Raji (cell line): Measurements from ENCODE around the gene FZD7.

ENCODE experiments used
- POLR2A ChIP-seq: IDR thresholded peaks from 2 replicates; pipeline ENCODE4 v1.6.1; 2011; ENCODE audit warnings: low read depth, low read length, control low read depth; ENCODE audit not compliant: insufficient read depth

FZD7 gene

DNA sequence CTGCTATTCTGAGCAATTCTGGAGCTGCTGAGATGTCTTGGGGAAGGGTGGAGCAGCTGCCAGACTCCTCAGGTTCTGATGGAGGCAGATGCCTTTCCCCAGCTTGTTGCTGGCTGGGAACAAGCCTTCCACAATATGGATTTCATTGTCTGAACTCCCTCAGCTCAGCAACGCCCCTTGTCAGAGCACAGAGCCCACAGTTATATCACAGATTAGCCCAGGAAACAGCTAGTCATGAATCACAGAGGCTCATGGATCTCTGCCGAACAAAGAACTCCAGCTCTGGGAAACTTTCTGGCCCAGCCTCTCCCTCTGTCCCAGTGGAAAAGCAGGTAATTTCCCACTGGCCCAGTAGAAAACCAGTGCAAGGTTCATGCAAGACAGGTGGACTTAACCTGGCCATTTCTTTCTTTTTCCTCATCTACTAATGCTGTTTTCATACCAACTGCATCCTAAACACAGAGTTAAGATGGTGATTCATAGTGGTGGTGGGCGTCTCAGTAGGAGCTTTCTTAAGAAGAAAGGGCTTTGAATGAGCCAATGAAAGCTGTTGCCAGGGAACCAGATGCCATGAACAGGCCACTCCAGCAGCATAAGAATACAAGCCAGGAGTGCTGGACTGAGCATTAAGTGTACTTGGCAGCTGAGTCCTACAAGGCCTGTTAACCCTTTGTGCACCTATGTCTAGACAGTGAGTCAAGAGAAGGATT is 30.7 kb downstream of the FZD7 start:
- no peak for TF ChIP-seq POLR2A

DNA sequence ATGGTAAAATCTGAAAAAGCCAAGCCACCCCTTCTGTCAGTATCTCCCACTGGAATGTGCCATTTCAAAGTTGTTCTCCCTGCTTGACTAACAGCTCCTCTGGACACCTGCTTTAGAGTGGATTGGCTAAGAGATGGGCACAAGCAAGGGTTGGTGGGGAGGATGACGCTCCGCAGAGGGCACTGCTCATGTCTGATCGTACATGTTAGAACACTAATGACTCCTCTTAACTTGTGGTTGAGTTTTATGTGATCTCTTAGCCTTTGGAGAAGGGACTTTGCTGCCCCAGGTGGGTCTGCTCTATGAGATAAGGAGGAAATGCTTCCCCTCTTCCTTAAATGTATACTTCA is 31.2 kb downstream of the FZD7 start:
- no peak for TF ChIP-seq POLR2A

DNA sequence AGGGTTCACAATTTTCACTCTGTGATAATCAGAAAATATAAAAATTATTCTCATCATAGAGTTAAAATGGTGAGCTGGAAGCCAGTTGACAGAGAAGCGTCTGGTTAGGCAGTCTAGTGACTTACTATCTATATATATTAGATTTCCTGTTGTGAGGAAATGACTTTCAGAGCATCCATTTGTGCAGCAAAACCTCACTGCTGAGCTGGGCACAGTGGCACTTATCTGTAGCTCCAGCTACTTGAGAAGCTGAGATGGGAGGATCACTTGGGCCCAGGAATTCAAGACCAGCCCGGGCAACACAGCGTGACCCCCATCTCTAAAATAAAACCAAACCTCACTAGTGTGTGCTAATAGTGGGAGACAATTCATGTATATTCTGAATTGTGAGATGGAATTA is 32.2 kb downstream of the FZD7 start:
- TF ChIP-seq POLR2A, result no peak

DNA sequence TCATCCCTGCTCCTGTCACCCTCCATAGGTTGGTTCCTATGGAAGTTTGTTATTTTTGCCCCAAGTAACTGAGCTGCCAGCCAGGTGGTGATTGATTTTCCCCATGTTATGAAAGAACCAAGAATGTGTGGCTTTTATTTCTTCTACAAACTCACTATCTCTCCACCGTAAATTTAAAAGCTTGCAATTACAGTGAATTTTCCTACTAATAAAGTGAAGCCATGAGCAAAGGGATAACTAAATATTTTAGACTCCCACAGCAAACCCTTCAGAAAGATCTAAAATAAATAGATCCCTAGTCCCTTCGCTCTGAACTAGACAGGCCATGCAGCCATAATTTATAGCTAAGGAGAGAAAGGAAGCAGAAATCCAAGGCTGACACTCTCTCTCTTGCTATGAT is 33.2 kb downstream of the FZD7 start:
- TF ChIP-seq POLR2A, result no peak

DNA sequence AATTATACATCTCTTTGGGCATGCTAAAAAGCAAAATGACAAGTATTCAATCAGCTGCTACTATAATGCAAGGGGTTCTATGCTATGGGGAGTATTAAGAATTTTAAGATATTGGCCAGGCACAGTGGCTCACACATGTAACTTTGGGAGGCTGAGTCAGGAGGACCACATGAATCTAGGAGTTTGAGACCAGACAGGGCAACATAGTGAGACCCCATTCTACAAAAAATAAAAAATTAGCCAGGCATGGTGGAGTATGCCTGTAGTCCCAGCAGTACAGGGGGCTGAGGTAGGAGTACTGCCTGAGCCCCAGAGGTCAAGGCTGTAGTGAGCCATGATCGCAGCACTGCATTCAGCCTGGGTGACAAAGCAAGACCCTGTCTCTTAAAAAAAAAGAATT is 33.9 kb downstream of the FZD7 start:
- no peak for TF ChIP-seq POLR2A

DNA sequence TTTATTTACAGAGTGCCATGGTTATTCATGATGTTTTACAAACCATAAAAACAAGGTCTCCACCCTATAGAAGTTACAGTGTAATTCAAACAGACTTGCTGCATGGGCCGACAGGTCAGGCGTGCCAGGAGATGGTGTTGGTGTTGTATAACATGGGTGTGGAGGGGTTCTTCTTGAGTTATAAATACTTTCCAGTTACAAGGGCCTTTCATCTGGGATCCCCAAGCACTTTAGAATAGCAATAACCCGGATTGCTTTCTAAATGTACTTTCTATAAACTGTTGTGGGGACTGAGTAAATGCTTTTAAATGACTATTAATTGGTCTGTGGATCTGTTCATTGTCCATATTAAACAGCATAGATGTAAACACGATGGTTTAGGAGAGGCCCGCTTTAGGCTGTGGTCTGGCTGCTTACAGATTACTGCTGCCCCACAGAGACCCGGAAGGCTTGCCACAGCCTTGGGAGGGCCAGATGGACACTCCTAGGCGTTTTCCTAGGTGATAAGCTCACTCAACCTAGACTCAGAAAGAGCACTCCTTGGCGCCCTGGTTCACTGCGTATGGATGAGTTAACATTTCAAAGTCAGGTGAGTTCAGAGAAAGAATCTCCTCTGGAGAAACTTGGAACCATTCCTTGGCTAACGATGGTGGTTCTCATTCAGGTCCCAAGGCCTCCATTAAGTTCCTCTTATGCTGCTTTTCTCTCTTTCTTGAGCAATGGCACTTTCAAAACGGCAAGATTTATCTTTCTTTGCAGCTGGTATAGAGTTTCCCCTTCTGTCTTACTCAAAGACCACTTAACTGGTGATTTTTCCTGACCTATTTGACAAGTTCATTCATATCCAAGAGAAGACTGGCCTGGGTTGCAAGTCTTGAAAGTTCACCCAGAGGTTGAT is 35.8 kb downstream of the FZD7 start:
- no peak for TF ChIP-seq POLR2A

DNA sequence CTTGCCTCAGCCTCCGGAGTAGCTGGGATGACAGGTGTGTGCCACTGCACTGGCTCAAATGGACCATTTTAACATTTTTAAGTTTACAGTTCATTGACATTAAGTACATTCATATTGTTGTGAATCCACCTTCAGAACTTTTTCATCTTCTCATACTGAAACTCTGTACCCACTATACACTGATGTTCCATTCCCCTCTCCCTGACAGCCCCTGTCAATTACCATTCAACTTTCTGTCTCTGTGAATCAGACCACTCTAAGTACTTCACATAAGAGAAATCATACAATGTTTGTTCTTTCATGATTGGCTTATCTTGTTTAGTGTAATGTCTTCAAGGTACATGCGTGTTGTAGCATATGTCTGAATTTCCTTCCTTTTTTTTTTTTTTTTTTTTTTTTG is 37.5 kb downstream of the FZD7 start:
- TF ChIP-seq POLR2A, result no peak

DNA sequence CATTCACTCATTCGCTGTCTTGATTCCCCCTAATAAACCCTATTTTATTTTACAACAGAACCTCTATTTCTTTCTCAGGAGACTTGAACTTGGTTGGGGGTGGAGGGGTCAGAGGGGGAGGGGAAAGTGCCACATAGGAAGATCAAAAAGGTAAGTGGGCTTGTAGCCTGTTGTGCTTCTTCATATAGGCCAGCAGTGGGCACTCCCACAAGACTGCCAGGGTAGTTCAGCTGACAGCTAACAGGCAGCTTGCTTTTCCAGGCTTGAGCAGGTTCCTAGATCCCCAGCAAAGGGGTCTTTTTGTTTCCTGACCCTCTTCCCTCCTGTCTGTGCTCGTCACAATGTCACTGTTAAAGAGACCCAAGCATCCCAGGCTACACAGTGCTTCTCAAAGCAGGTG is 38.6 kb downstream of the FZD7 start:
- no peak for TF ChIP-seq POLR2A

DNA sequence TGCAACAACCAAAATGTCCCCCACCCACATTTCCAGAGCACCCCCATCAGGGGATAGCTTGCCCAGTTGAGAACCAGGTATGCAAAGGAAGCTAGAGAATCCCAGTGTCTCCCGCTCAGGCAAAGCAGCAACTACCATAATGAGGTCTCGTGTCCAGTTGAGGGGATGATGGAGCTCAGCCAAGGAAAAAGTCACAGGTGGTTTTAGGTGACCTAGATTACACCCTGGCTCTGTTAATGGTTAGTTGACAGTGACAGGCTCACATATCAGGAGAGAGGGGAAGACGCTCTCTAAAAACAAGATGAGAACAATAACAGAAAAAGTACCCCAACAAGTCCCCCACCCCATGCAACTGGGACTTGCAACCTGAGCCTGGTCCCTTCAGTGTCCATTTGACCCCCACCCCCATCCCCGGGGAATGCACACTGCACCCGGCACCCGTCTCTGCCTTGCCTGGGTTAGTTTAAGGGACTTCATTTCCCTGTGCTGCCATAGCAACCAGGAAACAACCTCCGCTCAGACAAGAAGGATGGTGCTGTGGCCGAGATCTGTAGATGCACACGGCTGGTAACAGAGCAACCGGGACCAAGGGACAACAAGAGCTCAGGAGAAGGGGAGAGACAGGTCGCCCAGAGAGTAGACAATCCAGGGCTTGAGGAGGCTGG is 39.2 kb downstream of the FZD7 start, which contains the start of gene KIAA2012:
Gene KIAA2012 (plus strand): TSS at position 519 of the 665 bp plus-strand sequence. CDS start 373 bp downstream, outside the sequence.
- TF ChIP-seq POLR2A, result no peak

DNA sequence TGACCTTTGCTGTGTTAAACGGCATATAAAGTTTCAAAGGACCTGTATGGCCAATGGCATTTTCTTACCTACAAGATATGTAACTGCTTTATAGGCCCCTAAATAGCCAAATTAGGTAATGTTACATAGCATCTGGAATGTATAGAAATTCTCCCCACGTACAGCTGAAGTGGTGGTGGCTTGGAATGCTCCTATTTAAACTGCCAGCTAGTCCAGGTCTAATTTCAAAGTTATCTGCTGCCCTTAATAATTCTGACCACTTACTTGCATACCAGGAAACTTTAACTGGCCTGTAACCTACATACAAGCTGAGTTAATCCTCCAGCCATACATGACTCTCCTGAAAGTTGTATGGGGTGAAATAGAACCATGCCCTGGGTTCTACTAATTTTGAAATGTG is 40.7 kb downstream of the FZD7 start:
- no peak for TF ChIP-seq POLR2A

DNA sequence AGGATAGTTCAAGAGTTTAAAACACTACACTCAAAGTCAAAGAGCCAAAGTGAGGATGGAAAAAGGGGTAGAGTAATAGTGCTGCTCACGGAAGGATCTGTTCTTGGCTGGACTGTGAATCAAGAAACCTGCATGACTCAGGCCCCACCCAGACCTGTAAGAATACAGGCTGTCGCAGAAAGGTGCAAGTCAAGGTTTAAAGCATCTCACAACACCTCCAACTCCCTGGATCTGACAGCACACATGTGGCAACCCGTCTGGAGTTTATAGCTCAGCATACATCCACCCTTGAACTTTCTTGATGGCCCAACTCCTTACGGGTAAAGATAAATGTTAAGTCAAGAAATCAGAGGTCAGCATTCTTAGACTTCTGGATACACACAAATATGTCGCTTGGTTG is 45.7 kb downstream of the FZD7 start:
- no peak for TF ChIP-seq POLR2A

DNA sequence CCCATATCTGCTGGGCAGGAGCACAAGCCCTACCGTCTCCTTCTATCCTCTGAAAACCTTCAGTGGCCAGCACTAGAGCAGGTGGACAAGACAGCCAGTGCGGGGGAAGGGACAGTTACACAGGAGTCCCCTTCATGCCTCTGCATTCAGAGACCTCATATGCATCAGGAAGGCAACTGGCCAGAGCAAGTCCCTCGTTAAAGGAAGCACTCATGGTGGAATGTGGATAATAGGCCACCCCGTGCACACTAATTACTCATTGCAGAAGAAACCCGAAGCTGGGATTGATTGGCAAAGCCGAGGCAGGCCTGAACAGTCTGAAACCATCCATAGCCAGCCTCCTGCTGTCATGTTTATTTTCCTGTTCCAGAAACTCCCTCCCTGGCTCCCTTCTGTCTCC is 50.6 kb downstream of the FZD7 start:
- TF ChIP-seq POLR2A, result no peak
